Bronchial epithelial cell (primary cell): Measurements from ENCODE around the gene NAT14. TPM values are rescaled to one million over a fixed set of nuclear protein-coding genes. Genes with fewer than 3 reads are reported as not detected.
A peak's percentile ranks its signal among the peaks of the same experiment; 100 is the strongest.

Experiments used
- DNase-seq: peaks from one replicate; pipeline ENCODE4 v3.0.0-alpha.2; 2010; ENCODE audit warnings: low read depth
- FAIRE-seq: peaks from 2 replicates; lab custom pipeline; 2011; peaks lifted over from hg19 to GRCh38; lab: Jason Lieb, UNC
- H3K27me3 ChIP-seq: 2 replicates; pipeline ENCODE4 v1.5.1; 2011; ENCODE audit warnings: low read length; ENCODE audit not compliant: control insufficient read depth, insufficient read depth
- H3K36me3 ChIP-seq: 2 replicates; pipeline ENCODE4 v1.5.1; 2011; ENCODE audit warnings: low read length; ENCODE audit not compliant: control insufficient read depth, insufficient read depth
- H3K4me3 ChIP-seq: 2 replicates; pipeline ENCODE4 v1.5.1; 2011; ENCODE audit warnings: mild to moderate bottlenecking, low read depth, low read length, control low read depth
- CTCF ChIP-seq: IDR thresholded peaks from 2 replicates; pipeline ENCODE4 v1.5.1; 2011; ENCODE audit warnings: mild to moderate bottlenecking, moderate library complexity, low read length, control low read depth, inconsistent platforms; ENCODE audit not compliant: insufficient read depth, severe bottlenecking
- total RNA-seq: library from RNA; depleted of rRNA; stranded (reverse); fragments of >200 nt; gene quantifications from 2 replicates; pipeline ENCODE4 v1.2.1, GENCODE V29; 2014

NAT14 gene
- total RNA-seq, 1 donor from 2014 or later = 2.4 TPM

- Histone ChIP-seq H3K27me3 (no peaks in the 10 kb centered on the region), H3K36me3 (no peaks in the 10 kb centered on the region), H3K4me3 (peak within 1 kb of the TSS; percentile 93)
- FAIRE-seq (peak; percentile 91), DNase-seq (peak; percentile 97)
- no peak for TF ChIP-seq CTCF
Observed at GRCh38 chr19:55461259-55461973, 23.6 kb upstream of the NAT14 start, which contains the start of gene ISOC2. Gene ISOC2 (minus strand): TSS chr19:55461642. CDS start chr19:55456486, 5,156 bp downstream.

- FAIRE-seq = no peak
Observed at GRCh38 chr19:55461974-55462626, 22.9 kb upstream of the NAT14 start.

GRCh38 chr19:55462722-55463121 lies 22.3 kb upstream of the NAT14 start:
- H3K27me3 ChIP-seq = no peaks in the 10 kb centered on the region
- FAIRE-seq (no peak), DNase-seq (no peak)
- H3K36me3 ChIP-seq = no peaks in the 10 kb centered on the region
- TF ChIP-seq CTCF = no peak
- no peak overlapping the region for H3K4me3 ChIP-seq

More at GRCh38 chr19:55461974-55462626, 22.9 kb upstream of the NAT14 start:
- no peaks in the 10 kb centered on the region for H3K27me3 ChIP-seq
- H3K36me3 ChIP-seq = no peaks in the 10 kb centered on the region
- peak; percentile 35 for DNase-seq
- no peak for TF ChIP-seq CTCF
- peak overlapping the region; percentile 78 for H3K4me3 ChIP-seq

- DNase-seq (no peak), FAIRE-seq (no peak)
- TF ChIP-seq CTCF = no peak
- H3K4me3 ChIP-seq = no peak overlapping the region
- H3K27me3 ChIP-seq = no peaks in the 10 kb centered on the region
- H3K36me3 ChIP-seq = no peaks in the 10 kb centered on the region
Observed at GRCh38 chr19:55463583-55464031, 21.4 kb upstream of the NAT14 start.

GRCh38 chr19:55464039-55464661 lies 20.8 kb upstream of the NAT14 start:
- no peak for DNase-seq
- FAIRE-seq = no peak
- TF ChIP-seq CTCF = no peak
- Histone ChIP-seq H3K27me3 (no peaks in the 10 kb centered on the region), H3K36me3 (no peaks in the 10 kb centered on the region), H3K4me3 (no peak overlapping the region)
